Measurements from ENCODE around the gene FAM199X.

- no peak for TF ChIP-seq CTCF (IDR thresholded peaks at IDR 0.05)
- no peak for TF ChIP-seq POLR2A (IDR thresholded peaks at IDR 0.05)
Observed at GRCh38 chrX:104172121-104172520, 5.9 kb downstream of the FAM199X start.
